Activated CD4-positive, CD25-positive, alpha-beta regulatory T cell treated with anti-CD3 and anti-CD28 coated beads, Interleukin-2, amount 50 U/mL, for 24 hours (primary cell): ENCODE data around the gene PAQR7.

ENCODE experiments used
- ATAC-seq, 2 donors: fragments of 150-1000 bp; cut with Tn5 transposase; one replicate each; pipeline ENCODE4 v1.10.0; 2021; ENCODE audit warnings: mild to moderate bottlenecking in 1 of 2, moderate library complexity in 1 of 2

Gene PAQR7

DNA sequence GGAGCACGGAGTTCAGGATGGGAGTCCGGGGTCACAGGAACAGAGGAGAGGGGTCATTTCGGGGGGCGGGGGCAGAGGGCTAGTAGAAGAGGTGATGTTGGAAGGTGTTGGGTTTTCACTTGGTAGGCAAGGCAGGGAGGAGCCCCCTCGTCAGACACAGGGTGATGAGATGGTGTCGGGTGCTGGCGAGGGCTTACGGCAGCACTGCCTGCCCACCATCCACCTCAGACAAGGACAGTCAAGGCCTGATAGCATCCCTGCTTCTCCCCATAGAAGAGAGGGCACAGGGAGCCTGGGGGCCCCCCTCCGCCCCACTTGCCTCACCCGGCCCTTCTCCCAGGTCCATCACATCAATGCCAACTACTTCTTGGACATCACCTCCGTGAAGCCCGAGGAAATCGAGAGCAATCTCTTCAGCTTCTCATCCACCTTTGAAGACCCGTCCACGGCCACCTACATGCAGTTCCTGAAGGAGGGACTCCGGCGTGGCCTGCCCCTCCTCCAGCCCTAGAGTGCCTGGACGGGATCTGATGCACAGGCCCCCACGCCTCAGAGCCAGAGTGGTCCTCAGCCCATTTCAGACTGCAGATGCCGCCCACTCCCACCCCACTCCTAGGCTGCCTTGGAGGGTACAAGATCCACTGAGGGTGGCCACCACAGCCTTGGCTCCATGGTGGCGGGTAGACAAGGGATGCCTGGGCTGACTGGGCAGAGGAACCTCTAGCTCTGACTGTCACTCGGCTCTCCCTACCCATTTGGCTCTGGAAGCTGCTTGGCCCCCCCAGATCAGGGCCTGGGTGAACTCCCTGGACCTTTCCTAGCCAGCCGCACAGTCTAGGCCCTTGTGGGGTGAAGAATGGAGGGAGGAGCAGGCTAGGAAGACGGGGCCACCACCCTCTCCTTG is 60.0 kb downstream of the PAQR7 start:
- no peak for ATAC-seq

DNA sequence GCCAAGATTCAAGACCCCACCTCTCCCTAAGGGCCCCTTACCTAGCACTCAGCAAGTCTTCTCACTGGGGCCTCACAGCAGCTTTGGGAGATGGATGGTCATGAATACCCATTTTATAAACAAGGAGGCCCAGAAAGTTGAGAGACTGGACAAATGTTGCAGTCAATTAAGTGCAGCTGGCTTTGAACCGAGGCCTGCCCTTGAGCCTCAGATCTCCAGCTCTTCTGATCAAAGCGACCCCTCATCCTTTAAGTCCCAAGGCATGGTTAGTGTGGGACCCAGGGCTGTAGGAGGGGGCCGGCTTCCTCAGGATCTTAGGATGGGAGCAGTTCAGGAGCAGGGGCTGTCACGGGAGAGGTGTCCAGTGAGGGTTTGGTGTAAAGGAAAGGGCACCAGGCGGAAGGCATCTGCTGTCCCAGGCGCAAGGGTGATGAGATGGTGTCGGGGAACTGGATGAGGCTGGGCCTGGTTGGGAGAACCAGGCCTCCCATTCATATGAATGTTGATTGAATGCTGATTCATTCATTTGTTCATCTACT is 60.9 kb downstream of the PAQR7 start:
- ATAC-seq: no peak

DNA sequence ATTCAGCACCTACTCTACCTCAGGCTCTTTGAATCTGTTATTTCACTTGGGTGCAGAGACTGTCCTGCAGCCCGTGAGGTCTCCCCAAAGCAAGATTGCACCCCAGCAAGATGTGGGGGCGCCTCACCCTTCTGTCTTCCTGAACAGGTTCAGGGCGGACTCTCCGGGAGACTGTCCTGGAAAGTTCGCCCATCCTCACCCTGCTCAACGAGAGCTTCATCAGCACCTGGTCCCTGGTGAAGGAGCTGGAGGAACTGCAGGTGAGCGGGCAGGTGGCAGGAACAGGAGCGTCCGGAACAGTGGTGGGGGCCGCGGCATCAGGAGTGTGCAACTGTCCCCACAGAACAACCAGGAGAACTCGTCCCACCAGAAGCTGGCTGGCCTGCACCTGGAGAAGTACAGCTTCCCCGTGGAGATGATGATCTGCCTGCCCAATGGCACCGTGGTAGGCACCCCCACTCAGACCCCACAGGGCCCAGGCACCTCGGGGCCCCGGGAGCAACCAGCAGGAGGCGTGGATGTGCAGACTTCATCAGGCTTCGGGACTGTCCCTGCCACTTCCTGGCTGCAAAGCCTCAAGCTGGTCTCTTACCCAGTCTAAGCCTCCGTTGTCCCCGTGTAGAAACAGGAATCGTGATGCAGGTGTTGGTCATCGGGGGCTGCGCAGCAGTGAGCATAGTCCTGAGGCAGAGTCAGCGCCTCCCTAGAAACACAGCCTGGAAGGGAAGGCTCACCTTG is 61.6 kb downstream of the PAQR7 start:
- ATAC-seq: peak in 1 of 2 donors; percentile 11

DNA sequence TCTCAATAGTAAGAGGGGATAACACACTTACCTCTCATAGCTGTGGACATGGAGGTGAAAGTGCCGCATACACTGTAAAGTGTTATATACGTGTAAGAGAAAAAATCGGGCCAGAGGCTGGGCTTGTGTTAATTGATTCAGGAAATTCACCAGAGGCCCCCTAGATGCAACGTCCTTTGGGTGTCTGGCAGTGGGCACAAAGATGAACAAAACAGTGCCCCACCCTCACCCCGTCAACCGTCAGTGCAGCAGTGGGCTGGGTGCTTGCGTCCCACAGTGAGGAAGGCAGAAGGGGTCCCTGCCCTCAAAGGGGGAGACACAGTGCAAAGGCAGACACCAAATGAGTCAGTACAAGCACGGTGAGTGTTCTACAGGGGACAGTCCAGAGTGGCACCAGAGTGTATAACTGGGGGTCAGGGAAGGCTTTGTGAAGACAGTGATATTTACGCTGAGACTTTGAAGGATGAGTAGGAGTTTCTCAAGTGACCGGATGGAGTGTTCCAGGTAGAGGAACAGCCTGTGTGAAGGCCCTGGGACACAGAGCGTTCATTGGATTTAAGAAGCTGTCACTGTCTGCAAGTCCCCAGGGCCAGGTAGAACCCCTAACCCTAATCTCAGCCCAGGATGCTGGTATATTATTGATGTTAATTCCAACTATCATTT is 62.3 kb downstream of the PAQR7 start:
- no peak for ATAC-seq
